ENCODE results near the gene MC1R.
"Not testable (repeated sequence)": the region's sequence is repeated elsewhere in the genome, so short reads cannot be mapped to it uniquely, and the experiment has no call there.

The MC1R gene

DNA sequence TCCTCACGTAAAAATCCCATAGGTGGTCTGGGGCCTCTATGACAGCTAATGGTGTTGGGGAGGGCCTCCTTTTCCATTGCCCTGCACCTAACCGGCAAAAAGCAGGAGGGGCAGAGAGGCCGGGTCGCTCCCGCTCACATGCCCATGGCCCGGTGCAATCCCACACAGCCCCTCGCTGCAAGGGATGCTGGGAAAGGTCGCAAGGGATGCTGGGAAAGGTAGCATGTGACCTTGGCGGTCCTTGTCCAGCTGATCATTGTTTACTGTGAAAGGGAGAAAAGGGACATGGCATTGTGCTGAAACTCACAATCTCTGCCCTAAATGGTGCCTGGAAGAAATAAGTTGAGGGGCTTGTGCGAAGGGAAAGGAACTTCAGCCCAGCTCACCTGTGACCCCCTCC is 39.9 kb downstream of the MC1R start:
- FAIRE-seq: no peak
- TF ChIP-seq POLR2AphosphoS5 (IDR thresholded peaks at IDR 0.05; ENCODE audit: low read depth, low read length): no peak
- no peak for TF ChIP-seq POLR2A (IDR thresholded peaks at IDR 0.05; ENCODE audit: low read depth, low read length)
- TF ChIP-seq TAF1 (IDR thresholded peaks at IDR 0.05; ENCODE audit: borderline replicate concordance, low read depth, low read length): no peak
- DNase-seq (ENCODE audit: insufficient read length): no peak

- no peak for TF ChIP-seq TAF1 (IDR thresholded peaks at IDR 0.05; ENCODE audit: borderline replicate concordance, low read depth, low read length)
- TF ChIP-seq POLR2AphosphoS5 (IDR thresholded peaks at IDR 0.05; ENCODE audit: low read depth, low read length): no peak
- no peak for TF ChIP-seq POLR2A (IDR thresholded peaks at IDR 0.05; ENCODE audit: low read depth, low read length)
- no peak for DNase-seq (ENCODE audit: insufficient read length)
- no peak for FAIRE-seq
Measured at GRCh38 chr16:89960966-89961365, 42.3 kb downstream of the MC1R start.

DNA sequence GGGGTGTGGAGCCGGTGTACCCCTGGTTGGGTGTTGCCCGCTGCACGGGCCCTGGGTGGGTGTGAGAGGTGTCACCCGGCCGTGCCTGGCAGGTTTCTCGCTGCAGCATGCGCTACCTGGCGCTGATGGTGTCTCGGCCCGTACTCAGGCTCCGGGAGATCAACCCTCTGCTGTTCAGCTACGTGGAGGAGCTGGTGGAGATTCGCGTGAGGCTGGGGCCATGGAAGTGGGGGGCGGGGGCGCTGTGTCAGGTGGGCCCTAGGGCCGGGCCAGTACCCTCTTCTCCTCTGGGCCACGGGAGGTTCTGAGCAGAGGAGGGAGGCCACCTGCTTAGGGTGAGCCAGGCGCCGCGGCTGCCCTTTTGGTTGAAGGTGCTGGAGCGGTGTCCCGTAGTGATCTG is 43.3 kb downstream of the MC1R start:
- no peak for DNase-seq (ENCODE audit: insufficient read length)
- no peak for FAIRE-seq
- TF ChIP-seq POLR2A (IDR thresholded peaks at IDR 0.05; ENCODE audit: low read depth, low read length): no peak
- no peak for TF ChIP-seq POLR2AphosphoS5 (IDR thresholded peaks at IDR 0.05; ENCODE audit: low read depth, low read length)
- TF ChIP-seq TAF1 (IDR thresholded peaks at IDR 0.05; ENCODE audit: borderline replicate concordance, low read depth, low read length): no peak

GRCh38 chr16:89962754-89963498 is 44.3 kb downstream of the MC1R start:
- DNase-seq (ENCODE audit: insufficient read length) (no peak), FAIRE-seq (no peak)
- TF ChIP-seq POLR2AphosphoS5 (IDR thresholded peaks at IDR 0.05; ENCODE audit: low read depth, low read length) (no peak), POLR2A (IDR thresholded peaks at IDR 0.05; ENCODE audit: low read depth, low read length) (no peak), TAF1 (IDR thresholded peaks at IDR 0.05; ENCODE audit: borderline replicate concordance, low read depth, low read length) (no peak)

DNA sequence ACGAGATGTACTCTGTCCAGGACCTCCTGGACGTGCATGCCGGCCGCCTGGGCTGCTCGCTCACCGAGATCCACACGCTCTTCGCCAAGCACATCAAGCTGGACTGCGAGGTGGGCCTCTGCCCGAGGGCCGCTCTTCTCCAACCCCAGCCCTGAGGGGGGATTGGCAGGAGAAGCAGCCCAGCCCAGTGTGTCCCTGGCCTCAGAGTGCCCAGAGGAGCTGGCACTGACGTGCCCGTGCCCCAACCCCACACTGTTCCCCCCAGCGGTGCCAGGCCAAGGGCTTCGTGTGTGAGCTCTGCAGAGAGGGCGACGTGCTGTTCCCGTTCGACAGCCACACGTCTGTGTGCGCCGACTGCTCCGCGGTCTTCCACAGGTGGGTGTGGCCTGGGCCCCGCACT is 45.5 kb downstream of the MC1R start:
- no peak for FAIRE-seq
- no peak for DNase-seq (ENCODE audit: insufficient read length)
- TF ChIP-seq POLR2AphosphoS5 (IDR thresholded peaks at IDR 0.05; ENCODE audit: low read depth, low read length): no peak
- TF ChIP-seq TAF1 (IDR thresholded peaks at IDR 0.05; ENCODE audit: borderline replicate concordance, low read depth, low read length): no peak
- TF ChIP-seq POLR2A (IDR thresholded peaks at IDR 0.05; ENCODE audit: low read depth, low read length): no peak

- DNase-seq (ENCODE audit: insufficient read length) (no peak), FAIRE-seq (no peak)
- no peak for TF ChIP-seq TAF1 (IDR thresholded peaks at IDR 0.05; ENCODE audit: borderline replicate concordance, low read depth, low read length)
- TF ChIP-seq POLR2AphosphoS5 (IDR thresholded peaks at IDR 0.05; ENCODE audit: low read depth, low read length): no peak
- TF ChIP-seq POLR2A (IDR thresholded peaks at IDR 0.05; ENCODE audit: low read depth, low read length): no peak
Measured at GRCh38 chr16:89965447-89966225, 47.0 kb downstream of the MC1R start.

- DNase-seq (ENCODE audit: insufficient read length) (no peak), FAIRE-seq (no peak)
- no peak for TF ChIP-seq TAF1 (IDR thresholded peaks at IDR 0.05; ENCODE audit: borderline replicate concordance, low read depth, low read length)
- no peak for TF ChIP-seq POLR2AphosphoS5 (IDR thresholded peaks at IDR 0.05; ENCODE audit: low read depth, low read length)
Measured at GRCh38 chr16:89966756-89967155, 48.1 kb downstream of the MC1R start.

GRCh38 chr16:89967436-89967835 is 48.8 kb downstream of the MC1R start:
- not testable (repeated sequence) for DNase-seq (ENCODE audit: insufficient read length); FAIRE-seq

GRCh38 chr16:89968074-89968473 is 49.4 kb downstream of the MC1R start:
- FAIRE-seq; DNase-seq (ENCODE audit: insufficient read length): not testable (repeated sequence)

DNA sequence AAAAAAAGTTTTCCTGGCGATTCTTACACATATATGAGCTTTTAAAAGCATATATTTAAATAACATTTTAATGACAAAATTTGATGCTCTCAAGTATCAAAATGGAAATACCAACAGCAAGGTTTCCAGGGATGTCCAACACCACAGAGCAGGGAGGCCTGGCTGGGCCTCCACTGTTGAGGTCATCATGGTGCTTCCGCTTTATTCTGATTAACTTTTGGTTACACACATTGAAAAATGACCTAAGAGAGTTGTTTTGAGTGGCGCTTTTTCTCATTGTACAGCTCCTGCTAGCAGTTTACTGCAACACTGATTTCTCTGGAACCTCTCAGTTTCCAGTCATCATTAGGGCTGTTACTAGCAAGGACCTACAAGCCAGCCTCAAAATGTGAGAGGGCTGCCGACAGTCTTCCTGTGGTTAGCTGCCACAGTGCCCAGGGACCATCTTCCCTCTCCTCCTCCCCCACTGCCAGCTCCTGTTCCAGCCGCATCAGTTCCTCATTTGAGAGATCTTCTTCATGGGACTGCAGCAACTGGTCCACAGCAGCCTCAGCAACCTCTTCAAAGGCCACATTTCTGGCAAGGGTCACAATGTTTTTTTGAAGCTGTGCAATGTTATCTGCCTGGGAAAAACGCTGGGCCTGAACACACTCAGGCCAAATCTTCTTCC is 51.2 kb downstream of the MC1R start:
- no peak for FAIRE-seq
- DNase-seq (ENCODE audit: insufficient read length): no peak
- TF ChIP-seq POLR2A (IDR thresholded peaks at IDR 0.05; ENCODE audit: low read depth, low read length) (no peak), POLR2AphosphoS5 (IDR thresholded peaks at IDR 0.05; ENCODE audit: low read depth, low read length) (no peak), TAF1 (IDR thresholded peaks at IDR 0.05; ENCODE audit: borderline replicate concordance, low read depth, low read length) (no peak)

Data from GM12892 (cell line).